NCI-H1105 treated with DMSO at 0.1 percent for 48 hours (cell line): Measurements from ENCODE around the gene CYP4V2.
A peak's percentile ranks its signal among the peaks of the same experiment; 100 is the strongest.

Experiments used
- DNase-seq: peaks from one replicate; lab custom pipeline; 2025; lab: John Stamatoyannopoulos, UW

Gene CYP4V2

DNA sequence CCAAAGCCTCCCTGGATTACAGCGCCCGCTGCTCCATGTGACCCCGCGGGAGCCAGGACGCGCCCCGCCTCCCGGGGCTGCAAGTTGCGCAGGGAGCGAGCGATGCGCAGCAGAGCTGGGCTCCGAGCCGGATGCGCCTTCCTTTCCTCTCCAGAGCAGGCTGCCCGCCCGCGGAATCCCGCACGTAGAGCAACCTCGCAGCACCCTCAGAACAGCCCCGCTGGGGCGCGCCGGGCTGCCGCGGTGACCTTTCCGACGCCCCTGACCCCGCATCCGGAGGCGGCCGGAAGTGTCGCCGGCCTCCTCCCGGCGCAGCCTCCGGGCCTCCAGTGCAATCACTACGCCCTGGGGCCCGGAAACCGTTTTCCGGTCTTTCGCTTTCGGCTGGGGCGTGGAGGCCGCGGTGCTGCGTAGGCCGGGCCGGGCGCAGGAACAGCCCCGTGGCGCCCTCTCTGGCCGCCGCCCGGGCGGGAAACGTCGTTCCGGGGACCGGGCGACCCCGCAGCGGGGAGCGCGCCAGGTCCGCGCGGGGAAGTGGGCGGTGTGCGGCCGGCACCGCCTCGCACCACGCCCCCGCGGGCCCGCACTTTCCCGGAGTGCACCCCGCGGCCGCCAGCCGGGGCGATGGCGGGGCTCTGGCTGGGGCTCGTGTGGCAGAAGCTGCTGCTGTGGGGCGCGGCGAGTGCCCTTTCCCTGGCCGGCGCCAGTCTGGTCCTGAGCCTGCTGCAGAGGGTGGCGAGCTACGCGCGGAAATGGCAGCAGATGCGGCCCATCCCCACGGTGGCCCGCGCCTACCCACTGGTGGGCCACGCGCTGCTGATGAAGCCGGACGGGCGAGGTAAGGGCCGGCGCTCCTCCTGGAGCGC is at the start of gene CYP4V2:
Gene CYP4V2, plus strand, starts transcription at position 368 of the 866 bp plus-strand sequence. Its CDS starts 257 bp downstream, at position 625.
- DNase-seq: peak; percentile 57

DNA sequence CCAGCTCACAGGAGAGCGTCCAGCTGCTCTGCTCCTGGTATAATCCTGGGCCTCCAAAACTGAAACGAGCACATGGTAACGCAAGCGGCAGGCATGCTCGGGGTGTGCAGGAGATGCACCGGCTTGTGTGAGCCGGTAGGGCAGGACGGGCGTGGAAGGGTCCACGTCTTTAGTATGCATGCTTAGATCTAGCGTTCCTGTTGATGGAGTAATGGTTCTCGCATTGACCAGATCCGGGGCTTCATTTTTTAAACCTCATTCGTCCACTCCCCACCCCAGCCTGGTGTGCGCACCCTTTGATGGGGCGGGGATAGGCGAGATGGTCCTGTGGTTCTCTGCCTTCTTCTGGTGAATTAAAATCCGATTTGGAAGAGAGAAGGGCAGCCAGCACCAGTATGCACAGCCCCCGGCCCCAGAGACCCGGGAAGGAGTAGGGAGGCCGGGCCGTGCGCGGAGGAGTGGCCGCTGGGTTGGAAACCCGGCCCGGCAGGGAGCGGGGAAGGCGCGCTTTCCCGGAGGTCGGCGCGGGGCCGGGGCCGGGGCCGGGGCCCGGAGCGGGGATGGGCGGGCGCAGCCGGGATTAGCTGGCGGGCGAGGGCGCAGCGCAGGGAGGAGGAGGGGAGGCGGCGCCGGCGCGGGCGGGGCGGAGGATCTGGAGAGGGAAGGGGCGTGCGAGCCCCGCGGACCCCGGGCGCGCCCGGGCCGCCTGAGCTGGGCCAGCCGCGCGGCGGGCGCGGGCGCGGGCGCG is 47.0 kb upstream of the CYP4V2 start:
- peak; percentile 16 for DNase-seq

DNA sequence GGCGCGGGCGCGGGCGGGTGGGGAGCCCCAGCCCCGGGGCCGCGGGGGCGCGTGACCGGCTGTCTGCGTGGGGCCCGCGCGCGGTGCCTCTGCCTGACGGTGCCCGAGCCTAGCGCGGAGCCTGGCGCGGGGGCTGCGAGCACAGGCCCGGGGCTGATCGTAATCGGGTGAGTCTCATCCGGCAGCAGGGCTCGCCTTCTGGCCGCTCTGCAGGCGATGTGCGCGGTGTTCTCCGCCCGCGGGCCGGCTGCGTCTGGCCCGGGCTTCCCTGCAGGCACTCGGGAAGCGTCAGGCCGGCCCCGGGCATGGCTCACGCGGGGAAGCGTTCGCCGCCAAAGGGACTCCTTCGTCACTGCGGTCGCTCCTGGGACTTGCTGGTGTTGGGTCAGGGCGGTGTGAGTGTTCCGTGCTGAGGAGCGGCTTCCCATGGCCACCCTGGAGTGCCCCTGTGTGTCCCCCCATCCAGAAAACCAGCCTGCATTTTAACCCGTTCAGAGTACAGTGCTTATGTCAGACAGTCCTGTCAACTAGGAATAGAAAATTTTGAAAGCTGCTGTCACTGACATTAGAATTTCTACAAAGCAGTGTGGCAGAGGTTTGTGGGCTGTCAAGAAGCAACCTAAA is 46.3 kb upstream of the CYP4V2 start:
- DNase-seq: no peak

DNA sequence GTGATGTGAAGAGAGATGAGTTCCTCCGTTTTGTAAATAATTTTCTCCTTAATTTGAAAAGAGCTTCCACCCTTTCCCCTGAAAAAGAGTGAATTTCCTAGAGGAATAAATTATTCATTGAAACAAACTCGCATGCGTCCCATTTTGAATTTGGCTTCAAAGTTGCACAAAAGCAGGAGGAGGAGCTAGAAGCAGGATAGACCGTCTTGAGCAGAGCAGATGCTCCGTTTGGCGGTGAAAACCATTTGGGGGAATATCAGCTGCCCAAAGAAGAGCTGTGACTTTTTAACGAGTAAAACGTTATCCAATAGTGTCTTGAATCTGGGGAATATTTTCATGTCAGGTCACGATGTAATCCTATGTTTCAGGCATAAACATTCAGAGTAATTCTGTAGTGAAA is 44.9 kb upstream of the CYP4V2 start:
- no peak for DNase-seq

DNA sequence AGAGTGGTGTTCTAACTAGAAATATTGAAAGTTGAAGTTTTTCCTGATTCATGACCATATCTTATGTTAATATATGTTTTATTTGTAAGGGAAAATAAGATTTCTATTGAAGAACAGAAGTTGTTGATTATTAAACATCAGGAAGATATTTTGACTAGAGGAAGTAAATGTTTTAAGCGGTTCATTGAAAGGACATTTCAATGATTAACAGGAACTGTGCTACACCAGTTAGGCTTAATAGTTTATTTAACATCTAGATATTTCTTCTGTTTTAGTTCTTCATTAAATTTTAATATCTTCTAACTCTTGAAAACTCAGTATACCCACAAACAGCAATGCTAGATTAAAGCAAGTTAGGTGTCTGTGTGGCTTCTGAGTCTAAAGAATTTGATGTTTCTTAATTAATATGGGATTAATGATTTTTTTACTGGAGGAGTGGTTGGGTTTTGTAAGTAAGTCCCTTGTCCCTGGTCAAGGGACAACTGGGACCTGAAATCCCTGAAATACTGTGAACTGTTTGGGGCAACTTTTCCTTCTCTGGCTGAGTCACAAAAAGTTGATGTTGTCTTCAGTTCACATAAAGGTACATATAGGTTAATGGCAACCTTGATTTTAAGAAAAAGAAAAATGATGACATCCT is 42.9 kb upstream of the CYP4V2 start:
- no peak for DNase-seq

DNA sequence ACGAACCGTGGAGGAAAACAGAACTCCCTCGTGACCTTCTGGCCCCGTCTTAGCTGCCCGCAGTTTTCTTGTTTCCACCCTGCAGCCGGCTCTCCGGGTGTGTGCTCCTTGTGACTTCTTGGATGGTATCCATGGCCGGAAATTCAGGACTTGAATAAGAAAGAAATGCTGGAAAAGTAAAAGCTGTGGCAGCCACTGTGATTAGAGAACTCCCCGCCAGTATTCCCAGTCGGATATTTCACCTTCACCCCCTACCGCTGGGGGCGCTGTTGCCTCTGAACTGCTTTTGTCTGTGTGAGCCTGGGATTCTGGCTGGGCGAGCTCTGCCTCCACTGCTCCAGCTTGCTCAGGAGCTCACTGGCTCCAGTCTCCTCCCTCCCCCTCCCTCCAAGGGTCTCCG is 41.5 kb upstream of the CYP4V2 start:
- DNase-seq: no peak

DNA sequence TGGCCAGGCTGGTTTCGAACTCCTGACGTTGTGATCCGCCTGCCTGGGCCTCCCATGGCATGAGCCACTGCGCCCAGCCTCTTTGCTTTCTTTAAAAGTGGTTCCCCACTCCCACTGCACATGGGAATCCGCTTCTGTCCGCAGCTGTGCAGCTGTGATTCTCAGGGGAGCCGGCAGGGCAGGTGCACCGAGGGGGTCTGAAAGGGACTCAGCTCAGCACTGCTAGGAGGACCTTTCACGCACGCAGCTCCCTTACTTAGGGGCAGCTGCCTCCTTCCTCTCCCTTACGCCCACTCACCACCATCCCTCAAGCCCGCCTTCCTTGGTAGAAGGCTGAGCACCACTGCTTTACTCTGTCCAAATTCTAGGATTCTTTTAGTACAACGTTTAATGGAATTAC is 40.4 kb upstream of the CYP4V2 start:
- DNase-seq: no peak

DNA sequence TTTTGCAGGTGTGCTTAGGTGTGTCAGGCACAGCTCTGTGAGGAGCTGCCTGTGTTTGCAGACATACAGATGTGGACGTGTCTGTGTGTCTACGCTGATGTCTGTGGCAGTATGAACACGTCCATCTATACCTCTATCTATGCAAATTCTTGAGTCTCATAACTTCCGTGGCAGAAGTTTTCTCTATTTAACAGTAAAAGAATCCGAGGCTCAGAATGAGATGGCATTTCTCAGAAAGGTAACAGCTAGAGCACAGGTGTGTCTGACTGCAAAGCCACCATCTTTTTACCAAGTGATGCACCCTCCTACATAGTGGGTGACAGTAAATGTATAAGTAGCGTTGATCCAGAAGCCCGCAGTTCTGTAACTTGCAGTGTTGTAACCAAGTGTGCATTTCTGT is 39.9 kb upstream of the CYP4V2 start:
- no peak for DNase-seq

DNA sequence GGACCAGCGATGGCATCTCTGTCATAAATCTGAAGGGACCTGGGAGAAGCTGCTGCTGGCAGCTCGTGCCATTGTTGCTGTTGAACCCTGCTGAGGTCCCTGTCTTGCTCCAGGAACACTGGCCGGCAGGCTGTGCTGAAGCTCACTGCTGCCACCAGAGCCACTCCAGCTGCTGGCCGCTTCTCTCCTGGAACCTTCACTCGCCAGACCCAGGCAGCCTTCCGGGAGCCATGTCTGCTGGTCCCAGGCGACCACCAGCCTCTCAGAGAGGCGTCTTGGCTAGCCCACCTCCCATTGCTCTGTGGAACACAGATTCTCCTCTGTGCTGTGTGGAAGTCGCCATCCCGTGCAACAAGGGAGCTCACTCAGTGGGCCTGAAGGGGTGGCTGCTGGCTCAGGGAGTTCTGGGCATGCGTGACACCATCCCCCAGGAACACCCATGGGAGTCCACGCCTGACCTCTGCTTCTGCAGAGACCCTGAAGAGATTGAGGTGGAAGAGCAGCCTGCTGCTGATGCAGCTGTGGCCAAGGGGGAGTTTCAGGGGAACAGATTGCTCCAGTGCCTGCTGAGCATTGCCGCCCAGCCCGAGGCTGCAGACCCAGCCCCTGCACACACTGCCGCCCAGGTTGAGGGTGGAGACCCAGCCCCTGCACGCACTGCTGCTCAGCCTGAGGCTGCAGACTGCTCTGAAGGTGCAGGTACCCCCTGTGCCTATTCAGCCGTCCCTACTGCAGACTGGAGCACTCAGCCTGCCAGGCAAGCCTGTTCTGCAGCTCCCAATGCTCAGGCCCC is 33.1 kb upstream of the CYP4V2 start:
- DNase-seq: no peak

DNA sequence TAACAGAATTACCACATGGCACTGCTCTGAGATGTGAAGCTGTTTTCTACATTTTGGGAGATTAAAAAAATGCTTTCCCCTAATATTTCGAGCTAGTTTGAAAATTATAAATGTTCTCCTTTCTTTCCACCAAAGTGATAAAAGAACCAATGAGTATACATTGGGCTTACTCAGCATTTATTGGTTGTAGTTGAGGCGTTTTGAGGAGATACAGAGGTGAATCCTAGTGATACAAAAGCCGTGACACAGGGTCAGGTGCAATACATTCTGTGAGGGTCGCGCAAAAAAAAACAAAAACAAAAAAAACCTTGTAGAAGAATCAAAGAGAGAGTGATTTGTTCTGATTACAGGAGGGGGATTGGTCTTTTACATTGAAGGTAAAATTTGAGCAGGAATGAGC is 32.4 kb upstream of the CYP4V2 start:
- DNase-seq: no peak

DNA sequence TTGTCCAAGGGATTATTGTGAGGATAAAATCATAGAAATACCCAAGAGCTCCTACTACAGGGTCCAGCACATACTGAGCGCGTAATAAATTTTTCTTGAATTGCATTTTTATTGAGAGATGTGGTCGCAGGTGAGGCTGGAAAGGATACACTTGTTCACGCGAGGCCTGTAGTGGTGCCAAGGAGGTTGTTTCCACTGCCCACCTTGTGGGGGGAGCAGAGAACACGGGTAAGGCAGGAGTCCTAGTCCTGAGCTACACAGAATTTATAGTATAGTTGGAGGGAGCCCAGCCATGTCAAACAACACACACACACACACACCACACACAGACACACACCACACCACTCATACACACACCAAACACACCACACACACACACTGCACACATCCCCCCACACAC is 31.8 kb upstream of the CYP4V2 start:
- no peak for DNase-seq

DNA sequence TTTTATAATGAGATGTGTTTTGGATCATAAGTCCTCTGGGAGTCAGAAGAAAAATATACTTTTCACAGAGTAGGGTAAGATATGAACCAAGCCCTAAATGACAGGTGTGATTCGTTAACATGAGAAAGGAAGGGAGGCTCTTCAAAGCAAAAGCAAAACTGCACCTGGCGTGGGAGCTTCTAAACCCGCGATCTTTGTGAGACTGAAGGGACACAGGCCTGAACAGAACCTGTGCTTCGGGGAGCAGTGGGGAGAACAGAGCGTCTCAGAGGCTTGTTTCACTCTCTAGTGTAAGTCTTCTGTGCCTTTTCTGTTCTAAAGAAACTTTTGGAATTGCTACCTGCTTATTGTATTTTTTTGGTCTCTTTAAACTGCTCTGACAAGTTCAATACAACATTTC is 30.2 kb upstream of the CYP4V2 start:
- peak; percentile 52 for DNase-seq

DNA sequence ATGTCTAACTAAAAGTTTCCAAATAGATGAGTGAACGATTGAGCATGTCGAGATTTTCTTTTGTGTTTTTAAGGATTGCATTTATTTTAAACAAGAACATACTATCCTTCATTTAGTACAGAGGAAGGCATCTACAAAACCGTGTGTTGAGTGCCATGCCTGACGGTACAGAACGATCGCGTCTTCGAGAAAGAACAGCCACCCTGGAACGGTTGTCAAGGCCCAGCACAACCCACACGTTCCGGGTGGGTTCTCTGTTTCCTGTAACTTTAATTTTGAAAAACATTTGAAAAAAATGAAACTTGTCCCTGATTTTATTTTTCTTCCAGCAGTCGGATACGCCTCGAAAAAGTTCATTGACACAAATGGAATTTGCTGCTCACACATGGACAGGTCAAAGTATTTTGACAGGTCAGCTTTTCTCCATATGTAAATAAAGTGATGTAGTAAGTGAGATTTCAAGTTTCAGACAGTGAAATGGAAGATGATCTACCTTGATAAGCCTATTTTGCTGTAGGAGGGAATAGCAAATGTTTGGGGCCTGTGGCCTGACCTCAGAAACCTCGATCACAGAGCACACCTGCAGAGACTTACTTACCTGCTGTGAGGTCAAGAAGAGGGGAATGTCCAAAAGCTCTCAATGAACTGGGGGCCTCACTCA is 24.4 kb upstream of the CYP4V2 start:
- no peak for DNase-seq

DNA sequence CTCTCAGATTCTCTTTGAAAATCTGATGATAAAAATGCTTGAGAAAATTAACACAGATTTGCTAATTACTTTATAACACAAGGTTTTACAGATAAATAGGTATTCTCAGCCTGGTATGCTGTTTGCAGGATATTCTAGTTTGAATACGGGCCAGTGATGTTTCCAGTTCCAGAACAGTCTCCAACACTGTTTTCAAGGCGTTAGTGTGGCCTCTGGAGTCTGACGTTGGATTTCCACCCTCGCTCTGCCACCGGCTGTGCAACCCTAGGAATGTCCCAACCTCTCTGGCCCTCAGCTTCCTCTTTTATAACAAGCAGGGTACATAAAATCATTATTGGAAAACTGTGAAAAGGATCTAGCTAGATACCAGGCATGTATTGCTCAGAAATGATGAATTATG is 23.8 kb upstream of the CYP4V2 start:
- no peak for DNase-seq

DNA sequence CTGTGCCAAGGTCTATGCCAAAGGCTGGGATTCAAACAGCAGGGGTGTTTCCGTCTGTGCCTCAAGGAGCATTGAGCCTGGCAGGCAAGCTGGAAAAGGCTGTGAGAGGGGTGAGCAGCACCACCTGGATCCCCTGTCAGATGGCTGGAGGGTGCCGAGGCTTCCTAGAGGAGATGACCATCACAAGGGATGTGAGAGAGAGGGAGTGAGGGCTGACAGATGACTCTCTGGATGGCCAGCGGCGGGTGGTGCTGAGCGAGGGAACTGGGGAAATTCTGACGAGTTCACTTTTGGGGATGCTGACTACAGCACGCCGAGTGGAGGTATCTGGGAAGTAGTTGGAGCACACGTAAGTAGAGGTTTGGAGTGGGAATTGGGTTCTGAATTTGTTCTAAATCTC is 22.6 kb upstream of the CYP4V2 start:
- no peak for DNase-seq

DNA sequence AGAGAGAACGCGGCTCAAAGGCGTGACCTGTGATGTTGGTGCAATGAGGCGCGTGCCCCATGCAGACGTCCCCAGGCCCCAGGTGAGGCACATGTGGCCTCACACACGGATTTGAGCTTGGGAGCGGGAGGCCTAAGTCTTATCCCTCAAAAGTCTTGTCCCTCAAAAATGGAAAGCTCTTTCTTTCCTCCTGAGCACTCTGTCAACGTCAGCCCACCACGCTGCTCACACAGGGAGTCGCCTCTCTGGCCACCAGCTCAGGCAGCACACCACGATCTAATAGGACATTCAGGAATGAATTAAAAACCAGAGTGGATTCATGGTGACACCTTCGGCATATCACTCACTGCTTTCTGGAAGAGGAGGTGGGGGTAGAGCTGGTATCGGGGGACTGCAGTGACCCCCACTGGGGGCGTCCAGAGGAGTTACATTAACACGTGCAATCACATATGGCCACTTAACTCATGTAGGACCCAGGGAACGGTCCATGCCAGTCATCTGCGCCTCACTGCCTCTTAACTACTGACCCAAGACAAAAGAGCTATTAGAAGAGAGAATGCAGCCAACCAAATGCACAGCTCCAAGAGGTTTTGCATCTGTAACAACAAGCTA is 21.9 kb upstream of the CYP4V2 start:
- no peak for DNase-seq

DNA sequence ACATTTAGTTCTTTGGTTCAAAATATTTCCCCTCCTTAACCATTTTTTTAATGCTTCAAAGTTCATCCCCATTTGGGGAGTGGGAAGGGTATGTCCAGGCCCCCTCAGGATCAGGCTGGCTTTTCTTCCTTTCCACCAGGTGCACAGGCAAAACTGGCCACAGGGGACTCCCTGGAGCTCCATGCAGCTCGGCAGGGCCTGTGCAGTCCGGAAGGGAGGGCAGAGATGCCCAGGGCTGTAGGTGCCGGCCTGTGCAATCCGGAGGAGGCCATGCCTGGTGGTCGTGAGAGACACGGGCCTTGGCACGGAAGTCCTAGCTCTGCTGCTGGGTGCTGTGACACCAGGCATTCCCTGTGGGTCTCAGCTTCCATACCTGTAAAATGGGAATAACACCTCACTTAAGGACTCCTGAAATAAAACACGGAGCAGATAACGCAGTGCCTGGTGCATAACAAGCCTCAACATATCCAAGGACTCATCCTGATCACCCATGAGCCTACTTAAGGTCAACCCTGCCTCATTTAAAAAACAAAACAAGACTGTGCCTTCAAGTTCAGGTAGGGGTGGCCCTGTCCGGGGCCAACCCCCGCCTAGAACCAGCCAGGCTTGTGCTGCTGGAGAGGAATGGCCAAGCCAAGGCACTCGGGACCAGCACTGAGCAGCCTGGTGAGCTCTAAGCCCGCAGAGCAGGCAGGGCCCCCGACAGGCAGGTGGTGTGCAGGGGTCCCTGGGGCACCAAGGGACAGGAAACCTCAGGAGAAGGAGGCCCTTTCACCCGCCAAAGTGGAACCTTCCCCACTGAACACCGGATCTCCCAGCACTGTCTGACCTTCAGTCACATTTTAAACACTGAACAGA is 21.2 kb upstream of the CYP4V2 start:
- DNase-seq: no peak

DNA sequence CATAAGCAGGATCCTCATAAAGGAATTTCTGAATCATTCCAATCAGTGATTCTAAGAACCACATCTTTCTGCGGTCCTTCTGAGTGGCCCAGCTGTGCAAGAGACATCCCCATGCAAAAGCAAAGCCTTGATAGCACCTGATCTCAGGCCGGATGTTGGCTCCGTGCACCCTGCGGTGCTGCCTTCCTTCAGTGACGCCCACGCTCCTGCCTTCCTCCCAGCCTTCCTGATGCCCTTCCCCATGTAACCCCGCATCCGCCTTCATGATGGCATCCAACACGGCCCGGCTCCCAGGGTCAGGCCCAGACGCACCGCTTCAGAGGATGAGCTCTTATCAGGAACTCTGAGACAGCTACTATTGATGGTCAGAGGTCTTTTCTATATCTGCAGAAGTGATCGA is 20.4 kb upstream of the CYP4V2 start:
- DNase-seq: no peak

DNA sequence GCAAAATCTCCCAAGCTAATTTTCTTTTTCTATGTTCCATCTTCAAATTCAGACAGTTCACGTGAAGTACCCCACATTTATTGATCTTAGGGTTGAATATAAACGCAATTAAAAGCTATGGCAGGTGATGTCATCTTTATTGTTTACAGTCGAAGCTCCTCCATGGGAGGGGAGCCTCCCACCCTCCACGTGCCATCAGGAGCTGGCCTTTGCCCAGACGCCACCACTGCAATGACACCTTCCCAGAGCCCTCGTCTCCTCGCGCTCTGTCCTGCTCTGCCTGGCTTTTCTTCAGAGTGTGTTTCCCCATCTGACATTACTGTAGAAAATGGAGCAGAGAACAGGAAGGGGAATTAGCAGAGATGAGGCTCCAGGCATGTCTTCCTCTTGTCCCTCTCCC is 18.8 kb upstream of the CYP4V2 start:
- no peak for DNase-seq

DNA sequence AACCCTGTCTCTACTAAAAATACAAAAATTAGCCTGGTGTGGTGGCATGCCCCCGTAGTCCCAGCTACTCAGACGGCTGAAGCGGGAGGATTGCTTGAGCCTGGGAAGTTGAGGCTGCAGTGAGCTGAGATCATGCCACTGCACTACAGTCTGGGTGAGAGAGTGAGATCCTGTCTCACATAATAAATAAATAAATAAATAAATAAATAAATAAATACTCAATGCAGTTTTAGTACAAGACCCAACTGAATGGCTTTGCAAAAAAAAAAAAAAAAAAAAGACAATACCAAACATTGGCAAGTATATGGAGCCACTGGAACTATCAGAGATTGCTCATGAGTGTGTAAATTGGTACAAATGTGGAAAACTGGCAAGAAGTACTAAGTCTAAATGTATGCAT is 3.3 kb upstream of the CYP4V2 start:
- no peak for DNase-seq
